ENCODE measurements around the gene SEC24C. TPM values are rescaled to one million over a fixed set of nuclear protein-coding genes. Genes with fewer than 3 reads are reported as not detected.

The SEC24C gene
- total RNA-seq, 2 experiments from 2014 or later = 87.5 to 88.7 TPM

GRCh38 chr10:73730153-73730906 lies 13.8 kb upstream of the SEC24C start:
- H3K27me3 Mint-ChIP-seq = no peaks in the 10 kb centered on the region
- peaks cover 21% of the 10 kb centered on the region for H3K36me3 Mint-ChIP-seq (ENCODE audit: low read depth)
- peak overlapping the region; percentile 94 for H3K4me3 Mint-ChIP-seq
- no peaks in the 10 kb centered on the region for H3K9me3 Mint-ChIP-seq
- peaks cover 19% of the 10 kb centered on the region for H3K4me1 Mint-ChIP-seq (ENCODE audit: low read depth)
- TF ChIP-seq CTCF (IDR thresholded peaks at IDR 0.05) = no peak
- DNase-seq (peak; percentile 92), ATAC-seq (peak; percentile 92)
- intact Hi-C loops (cut with micrococcal nuclease) = no loop called here
- ChIA-PET CTCF (interaction anchor here (1.2 to 1.8 kb wide), 2 partner anchors 13 to 200 kb away, joined by 3 to 8 read pairs; partner anchors contain the start of gene SEC24C), POLR2A (interaction anchor here (0.7 to 3.7 kb wide), 13 partner anchors 11 to 78 kb away, joined by 3 to 23 read pairs (median 3); partner anchors contain the start of gene SEC24C)
- H3K27ac Mint-ChIP-seq = peak overlapping the region; percentile 94

- POLR2A ChIA-PET = interaction anchor here (0.6 to 3.7 kb wide), 5 partner anchors 10 to 1486 kb away, joined by 3 to 23 read pairs (median 5); partner anchors contain the start of gene SEC24C
- peak overlapping the region; percentile 46 for H3K27ac Mint-ChIP-seq
- intact Hi-C loops (cut with micrococcal nuclease) = no loop called here
Observed at GRCh38 chr10:73731588-73732375, 12.4 kb upstream of the SEC24C start.

DNA sequence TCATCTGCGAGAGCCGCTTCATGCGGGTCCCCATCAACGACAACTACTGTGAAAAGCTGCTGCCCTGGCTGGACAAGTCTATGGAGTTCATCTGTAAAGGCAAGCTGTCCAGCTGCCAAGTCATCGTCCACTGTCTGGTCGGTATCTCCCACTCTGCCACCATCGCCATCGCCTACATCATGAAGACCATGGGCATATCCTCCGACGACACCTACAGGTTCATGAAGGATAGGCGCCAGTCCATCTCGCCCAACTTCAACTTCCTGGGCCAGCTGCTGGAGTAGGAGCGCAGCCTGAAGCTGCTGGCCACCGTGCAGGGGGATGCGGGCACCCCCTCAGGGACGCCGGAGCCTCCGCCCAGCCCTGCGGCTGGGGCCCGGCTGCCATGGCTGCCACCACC lies 11.7 kb upstream of the SEC24C start:
- CTCF ChIA-PET = no interaction called here
- DNase-seq = no peak
- intact Hi-C loops (cut with micrococcal nuclease) = no loop called here
- POLR2A ChIA-PET = interaction anchor here (0.6 to 3.7 kb wide), 2 partner anchors 12 to 1485 kb away, joined by 3 to 23 read pairs; partner anchors contain the start of gene SEC24C
- ATAC-seq = no peak
- Mint-ChIP-seq H3K4me3 (peak overlapping the region; percentile 54), H3K36me3 (ENCODE audit: low read depth) (peaks cover 9% of the 10 kb centered on the region), H3K9me3 (no peaks in the 10 kb centered on the region), H3K4me1 (ENCODE audit: low read depth) (peaks cover 13% of the 10 kb centered on the region), H3K27ac (peak overlapping the region; percentile 46), H3K27me3 (no peaks in the 10 kb centered on the region)
- TF ChIP-seq CTCF (IDR thresholded peaks at IDR 0.05) = no peak

More at GRCh38 chr10:73731588-73732375, 12.4 kb upstream of the SEC24C start:
- DNase-seq (no peak), ATAC-seq (no peak)
- Mint-ChIP-seq H3K36me3 (ENCODE audit: low read depth) (peaks cover 14% of the 10 kb centered on the region), H3K4me3 (peak overlapping the region; percentile 54), H3K9me3 (no peaks in the 10 kb centered on the region), H3K4me1 (ENCODE audit: low read depth) (peaks cover 16% of the 10 kb centered on the region), H3K27me3 (no peaks in the 10 kb centered on the region)
- no peak for TF ChIP-seq CTCF (IDR thresholded peaks at IDR 0.05)
- CTCF ChIA-PET = interaction anchor here (1.1 to 1.8 kb wide), 2 partner anchors 12 to 37 kb away, joined by 3 to 8 read pairs; partner anchors contain the start of gene SEC24C

DNA sequence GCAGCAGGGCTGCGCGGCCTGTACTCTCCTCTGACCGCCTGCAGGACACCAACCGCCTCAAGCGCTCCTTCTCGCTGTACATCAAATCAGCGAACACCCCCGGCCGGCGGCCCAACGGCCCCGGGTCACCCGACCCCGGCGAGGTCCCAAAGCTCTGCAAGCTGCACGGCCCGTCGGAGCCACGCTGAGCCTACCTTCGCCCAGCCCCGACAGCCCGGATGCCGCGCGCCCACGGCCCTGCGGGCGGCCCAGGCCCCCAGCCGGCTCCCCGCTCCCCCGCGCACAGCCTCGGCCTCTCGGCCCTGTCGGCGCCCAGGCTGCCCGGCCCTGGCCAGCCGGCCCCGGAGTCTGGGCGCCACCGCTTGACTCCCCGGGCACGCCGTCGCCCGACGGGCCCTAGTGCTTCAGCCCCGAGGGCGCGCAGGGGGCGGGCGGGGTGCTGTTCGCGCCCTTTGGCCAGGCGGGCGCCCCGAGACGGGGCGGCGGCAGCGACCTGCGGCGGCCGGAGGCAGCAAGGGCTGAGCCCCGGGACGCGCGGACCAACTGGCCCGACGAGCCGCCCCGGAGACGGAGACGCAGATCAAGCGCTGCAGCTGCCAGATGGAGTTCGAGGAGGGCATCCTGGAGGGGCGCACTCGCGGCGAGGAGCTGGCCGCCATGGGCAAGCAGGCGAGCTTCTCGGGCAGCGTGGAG lies 11.1 kb upstream of the SEC24C start:
- POLR2A ChIA-PET = interaction anchor here (1.7 kb wide), 1 partner anchor 11 kb away, joined by 5 read pairs; the partner anchor contains the start of gene SEC24C
- peaks cover 13% of the 10 kb centered on the region for H3K4me1 Mint-ChIP-seq (ENCODE audit: low read depth)

More for the DNA sequence above, 11.1 kb upstream of the SEC24C start:
- ATAC-seq (no peak), DNase-seq (no peak)
- intact Hi-C loops (cut with micrococcal nuclease) = no loop called here
- Mint-ChIP-seq H3K4me3 (no peak overlapping the region), H3K9me3 (no peaks in the 10 kb centered on the region), H3K36me3 (ENCODE audit: low read depth) (peaks cover 9% of the 10 kb centered on the region), H3K27me3 (no peaks in the 10 kb centered on the region), H3K27ac (no peak overlapping the region)
- TF ChIP-seq CTCF (IDR thresholded peaks at IDR 0.05) = no peak
- CTCF ChIA-PET = interaction anchor here (1.0 kb wide), 1 partner anchor 11 kb away, joined by 3 read pairs; the partner anchor contains the start of gene SEC24C
